Amygdala (tissue), 56 donors: ENCODE measurements around the gene PDIK1L.

Experiments
- DNase-seq, 56 donors: peaks; one replicate each; lab custom pipeline; 2025; lab: John Stamatoyannopoulos, UW

PDIK1L gene

DNA sequence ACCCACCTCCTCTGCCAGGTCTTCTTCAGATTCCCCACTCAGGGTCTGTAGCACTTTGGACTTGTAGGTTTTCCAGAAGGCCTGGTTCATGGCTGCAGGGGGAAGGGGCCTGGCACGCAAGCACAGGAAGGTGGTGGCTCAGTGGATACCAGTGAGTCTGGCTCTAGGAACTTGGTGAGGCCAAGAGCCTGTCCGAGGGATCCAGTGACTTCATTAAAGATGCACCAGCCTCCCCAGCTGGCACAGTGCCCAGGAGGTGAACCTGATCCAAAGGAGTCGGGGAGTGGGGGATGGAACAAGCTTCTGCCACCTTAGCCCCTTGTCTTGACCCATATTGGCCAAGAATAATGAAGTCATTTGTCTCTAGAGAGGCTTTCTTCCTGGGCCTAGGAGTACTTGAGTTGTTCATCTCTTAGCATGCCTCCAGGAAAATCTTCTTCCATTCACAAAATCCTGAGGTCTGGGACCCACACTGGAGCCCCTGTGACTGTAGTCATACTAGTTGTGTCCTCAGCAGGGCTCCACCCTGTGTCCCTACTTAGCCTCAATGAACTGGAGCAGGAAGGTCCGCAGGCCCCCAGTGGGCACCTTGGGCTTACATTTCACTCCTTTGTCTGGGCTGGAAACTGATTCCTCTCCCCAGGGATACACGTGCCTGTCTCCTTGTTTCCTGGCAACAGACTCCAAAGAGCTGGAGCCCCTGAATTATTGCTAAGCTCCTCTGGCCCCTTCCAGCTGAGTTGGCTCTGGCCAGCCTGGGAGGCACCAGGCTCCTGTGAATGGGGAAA, 57.0 kb downstream of the PDIK1L start, which contains the start of gene C1orf232:
TSS of gene C1orf232 (minus strand) at position 554 of the 788 bp plus-strand sequence. CDS start at position 90, 464 bp downstream.
- DNase-seq = peak in 2 of 56 donors; percentile 7 to 32

- DNase-seq = peak in 1 of 56 donors; percentile 21
Observed at GRCh38 chr1:26169198-26169554, 57.6 kb downstream of the PDIK1L start.

DNA sequence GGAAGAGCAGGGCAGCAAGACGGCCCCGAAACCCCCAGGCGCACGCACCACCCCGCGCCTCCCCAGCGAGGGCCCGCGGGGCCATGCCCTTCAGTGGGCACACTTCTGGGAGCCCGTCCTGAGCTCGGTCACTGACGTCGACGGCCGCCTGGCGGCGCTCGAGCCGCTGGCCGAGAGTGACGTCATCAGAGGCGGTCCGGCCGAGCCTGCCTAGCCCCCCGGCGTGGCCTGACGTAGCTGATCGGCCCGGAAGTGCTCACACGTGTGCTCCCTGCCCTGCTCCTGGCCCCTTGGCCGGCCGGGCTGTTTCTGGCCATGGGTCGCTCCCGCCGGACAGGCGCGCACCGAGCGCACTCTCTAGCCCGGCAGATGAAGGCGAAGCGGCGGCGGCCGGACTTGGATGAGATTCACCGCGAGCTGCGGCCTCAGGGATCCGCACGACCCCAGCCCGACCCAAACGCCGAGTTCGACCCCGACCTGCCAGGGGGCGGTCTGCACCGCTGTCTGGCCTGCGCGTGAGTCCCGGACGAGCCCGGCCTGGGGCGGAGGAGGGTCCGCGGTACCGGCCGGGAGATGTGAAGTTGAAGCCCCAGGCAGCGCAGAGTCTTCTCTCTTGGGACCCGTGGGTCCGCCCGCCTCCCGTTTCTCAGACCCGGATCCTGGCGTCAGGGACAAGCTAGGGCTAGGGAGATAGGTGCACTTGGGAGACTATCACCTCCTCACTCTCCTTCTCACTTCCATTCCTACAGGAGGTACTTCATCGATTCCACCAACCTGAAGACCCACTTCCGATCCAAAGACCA, 58.2 kb downstream of the PDIK1L start, which contains the start of gene ZNF593:
TSS of gene ZNF593 (plus strand) at position 240 of the 803 bp plus-strand sequence. CDS start at position 316, 76 bp downstream.
- peak in 55 of 56 donors; percentile 42 to 94 (median 80) for DNase-seq

DNA sequence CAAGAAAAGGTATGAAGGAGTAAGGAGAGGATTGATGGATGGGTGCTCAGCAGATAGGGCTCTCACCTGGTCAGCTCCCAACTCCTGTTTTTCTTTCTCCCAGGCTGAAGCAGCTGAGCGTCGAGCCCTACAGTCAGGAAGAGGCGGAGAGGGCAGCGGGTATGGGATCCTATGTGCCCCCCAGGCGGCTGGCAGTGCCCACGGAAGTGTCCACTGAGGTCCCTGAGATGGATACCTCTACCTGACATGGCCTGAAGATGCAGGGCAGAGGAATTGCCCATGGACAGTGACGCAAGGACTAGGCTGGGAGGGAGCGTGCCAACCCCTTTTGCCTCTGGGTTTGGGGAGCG, 58.8 kb downstream of the PDIK1L start:
- DNase-seq = no peak

DNA sequence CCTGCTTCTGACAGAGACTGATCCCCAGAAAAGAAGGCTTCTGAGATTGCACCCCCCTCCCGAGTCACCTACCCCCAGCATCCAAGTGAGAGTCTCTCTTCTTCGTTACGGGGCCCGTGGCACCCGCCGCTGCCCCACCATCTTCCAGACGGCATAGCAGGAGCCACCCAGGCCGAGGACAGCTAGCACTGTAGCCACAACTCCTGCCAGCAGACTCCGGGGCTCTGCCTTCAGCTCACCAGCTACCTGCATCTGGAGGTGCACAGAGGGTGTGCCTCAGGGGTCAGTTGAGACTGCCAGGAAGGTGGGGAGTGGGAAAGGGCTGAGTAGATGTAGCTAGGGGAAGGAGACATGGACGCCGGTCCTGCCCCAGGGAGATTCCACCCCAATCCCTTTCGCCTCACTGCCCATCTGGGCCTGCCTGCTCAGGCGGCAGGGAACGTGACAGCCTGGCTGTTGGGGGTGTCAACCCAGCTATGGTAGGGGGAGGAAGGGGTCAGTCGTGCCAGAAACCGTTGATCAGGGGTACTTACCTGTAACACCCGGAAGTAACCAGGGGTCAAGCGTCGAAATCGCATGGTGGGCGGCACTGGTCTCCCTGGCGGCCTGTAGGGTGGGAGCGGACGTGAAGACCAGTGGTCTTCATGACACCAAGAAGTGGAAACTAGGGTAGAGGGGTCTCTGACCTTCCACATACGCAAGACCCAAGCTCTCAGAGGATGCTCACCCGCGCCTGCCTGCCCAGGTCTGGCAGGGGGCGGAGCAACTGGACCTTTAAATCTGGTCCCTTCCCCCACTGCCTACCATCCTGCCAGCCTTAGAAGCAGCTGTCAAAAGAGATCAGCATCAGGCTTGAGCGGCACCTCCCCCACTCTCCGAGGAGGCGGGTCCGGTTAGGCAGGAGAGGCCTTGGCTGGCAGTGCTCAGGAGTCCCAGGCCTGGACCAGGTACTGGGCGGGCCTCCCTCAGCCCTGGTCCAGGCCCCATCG, 59.8 kb downstream of the PDIK1L start, which contains the start of gene ZNF593OS:
TSS of gene ZNF593OS (minus strand) at position 749 of the 989 bp plus-strand sequence. CDS start at position 578, 171 bp downstream.
- no peak for DNase-seq
